ENCODE results near the gene BBLN. TPM values are rescaled to one million over a fixed set of nuclear protein-coding genes. Genes with fewer than 3 reads are reported as not detected.

The BBLN gene
- polyA plus RNA-seq, 4 donors, result 33.1 to 111 (median 64.6) TPM

DNA sequence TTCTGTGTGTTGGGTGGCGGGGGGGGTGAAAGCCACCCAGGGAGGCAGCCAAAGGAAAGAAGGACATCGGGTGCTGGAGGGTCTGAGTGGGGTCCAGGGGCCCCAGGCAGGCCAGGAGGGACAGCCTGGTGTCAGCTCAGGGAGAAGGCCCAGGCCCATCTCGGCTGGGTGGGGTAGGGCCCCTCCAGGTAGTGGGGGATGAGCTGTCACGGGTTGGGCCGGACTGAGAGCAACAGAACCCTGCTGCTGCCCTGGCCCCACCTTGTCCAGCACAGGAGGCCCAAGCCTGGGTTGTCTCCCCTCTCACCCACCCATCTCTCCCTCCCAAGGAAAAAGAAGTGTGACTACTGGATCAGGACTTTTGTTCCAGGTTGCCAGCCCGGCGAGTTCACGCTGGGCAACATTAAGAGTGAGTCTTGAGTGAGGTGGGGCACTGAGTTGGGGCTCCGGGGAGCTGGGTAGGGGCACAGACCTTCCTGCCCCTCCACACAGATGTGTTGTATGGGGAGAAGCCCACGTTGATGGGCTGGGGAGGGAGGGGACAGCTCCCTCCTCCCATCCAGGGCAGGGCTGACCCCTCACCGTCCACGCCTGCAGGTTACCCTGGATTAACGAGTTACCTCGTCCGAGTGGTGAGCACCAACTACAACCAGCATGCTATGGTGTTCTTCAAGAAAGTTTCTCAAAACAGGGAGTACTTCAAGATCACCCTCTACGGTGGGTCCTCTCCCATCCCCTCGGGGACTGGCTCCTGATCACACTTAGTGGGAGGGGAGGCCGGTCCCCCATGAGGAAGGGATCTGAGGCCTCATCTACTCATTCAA, 8.5 kb upstream of the BBLN start:
- DNase-seq (no peak), FAIRE-seq (no peak)
- Histone ChIP-seq H3K27ac (ENCODE audit: low read depth in 1 of 3, low read length in 2 of 3) (no peak overlapping the region), H3K9me3 (ENCODE audit: control insufficient read depth in 2 of 2, insufficient read depth in 1 of 2, low read depth in 1 of 2, low read length in 1 of 2) (no peaks in the 10 kb centered on the region), H3K4me3 (ENCODE audit: low read depth in 1 of 3, low read length in 3 of 3) (no peak overlapping the region), H3K27me3 (ENCODE audit: control insufficient read depth in 3 of 3, insufficient read depth in 3 of 3, low read length in 3 of 3) (no peaks in the 10 kb centered on the region), H3K36me3 (ENCODE audit: control insufficient read depth in 3 of 3, insufficient read depth in 2 of 3, low read depth in 1 of 3, low read length in 3 of 3) (no peaks in the 10 kb centered on the region), H3K4me1 (ENCODE audit: control insufficient read depth in 3 of 3, insufficient read depth in 2 of 3, low read depth in 1 of 3, low read length in 2 of 3) (peaks cover 0 to 32% (median 4%) of the 10 kb centered on the region in 3 donors)
- 85 to 93% (median 88%) methylated on average over 15 to 18 of the region's 18 CpGs for WGBS, 3 donors

DNA sequence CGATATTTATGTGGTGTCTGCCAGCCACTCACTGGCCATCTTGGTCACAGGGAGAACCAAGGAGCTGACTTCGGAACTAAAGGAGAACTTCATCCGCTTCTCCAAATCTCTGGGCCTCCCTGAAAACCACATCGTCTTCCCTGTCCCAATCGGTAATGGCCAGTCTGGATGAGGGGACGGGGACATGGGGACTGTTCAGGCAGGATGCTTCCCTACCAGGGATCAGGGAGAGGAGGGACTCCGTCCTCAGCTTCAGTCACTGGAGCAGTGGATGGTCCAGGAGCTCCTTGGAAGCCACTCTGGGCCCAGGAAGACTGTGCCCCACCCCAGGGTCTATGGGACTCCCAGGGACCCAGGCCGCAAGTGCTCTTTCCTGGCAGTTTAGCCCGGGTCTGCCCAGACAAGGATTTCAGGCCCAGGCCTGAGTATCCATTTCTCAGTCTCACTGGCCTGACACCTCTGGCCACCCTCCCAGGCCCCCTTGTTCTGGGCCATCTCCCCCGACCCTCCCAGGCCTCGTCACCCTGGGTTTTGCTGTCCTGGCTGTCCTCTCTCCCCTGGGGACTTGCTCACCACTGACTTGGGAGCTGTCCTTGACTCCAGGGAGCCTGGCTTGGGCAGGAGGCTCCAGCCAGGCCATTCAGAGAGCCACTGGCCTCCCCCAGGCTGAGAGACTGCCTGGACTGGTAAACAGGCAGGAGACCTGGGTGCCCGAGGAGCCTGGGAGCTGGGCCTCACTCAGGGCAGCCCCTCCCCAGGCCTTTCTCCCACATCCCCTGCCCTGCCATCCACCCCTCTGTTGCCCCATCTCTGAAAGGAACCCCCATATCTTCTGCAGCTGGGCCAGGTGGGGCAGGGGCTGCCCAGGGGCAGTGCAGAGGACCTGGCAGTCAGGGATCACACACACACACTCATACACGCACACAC, 7.7 kb upstream of the BBLN start:
- Histone ChIP-seq H3K36me3 (ENCODE audit: control insufficient read depth in 3 of 3, insufficient read depth in 2 of 3, low read depth in 1 of 3, low read length in 3 of 3) (no peaks in the 10 kb centered on the region), H3K27me3 (ENCODE audit: control insufficient read depth in 3 of 3, insufficient read depth in 3 of 3, low read length in 3 of 3) (no peaks in the 10 kb centered on the region), H3K9me3 (ENCODE audit: control insufficient read depth in 2 of 2, insufficient read depth in 1 of 2, low read depth in 1 of 2, low read length in 1 of 2) (no peaks in the 10 kb centered on the region), H3K27ac (ENCODE audit: low read depth in 1 of 3, low read length in 2 of 3) (no peak overlapping the region), H3K4me3 (ENCODE audit: low read depth in 1 of 3, low read length in 3 of 3) (no peak overlapping the region), H3K4me1 (ENCODE audit: control insufficient read depth in 3 of 3, insufficient read depth in 2 of 3, low read depth in 1 of 3, low read length in 2 of 3) (peaks cover 0 to 32% (median 4%) of the 10 kb centered on the region in 3 donors)
- FAIRE-seq (no peak), DNase-seq (no peak)
- WGBS, 3 donors, result 91 to 95% (median 91%) methylated on average over 12 to 13 of the region's 13 CpGs

DNA sequence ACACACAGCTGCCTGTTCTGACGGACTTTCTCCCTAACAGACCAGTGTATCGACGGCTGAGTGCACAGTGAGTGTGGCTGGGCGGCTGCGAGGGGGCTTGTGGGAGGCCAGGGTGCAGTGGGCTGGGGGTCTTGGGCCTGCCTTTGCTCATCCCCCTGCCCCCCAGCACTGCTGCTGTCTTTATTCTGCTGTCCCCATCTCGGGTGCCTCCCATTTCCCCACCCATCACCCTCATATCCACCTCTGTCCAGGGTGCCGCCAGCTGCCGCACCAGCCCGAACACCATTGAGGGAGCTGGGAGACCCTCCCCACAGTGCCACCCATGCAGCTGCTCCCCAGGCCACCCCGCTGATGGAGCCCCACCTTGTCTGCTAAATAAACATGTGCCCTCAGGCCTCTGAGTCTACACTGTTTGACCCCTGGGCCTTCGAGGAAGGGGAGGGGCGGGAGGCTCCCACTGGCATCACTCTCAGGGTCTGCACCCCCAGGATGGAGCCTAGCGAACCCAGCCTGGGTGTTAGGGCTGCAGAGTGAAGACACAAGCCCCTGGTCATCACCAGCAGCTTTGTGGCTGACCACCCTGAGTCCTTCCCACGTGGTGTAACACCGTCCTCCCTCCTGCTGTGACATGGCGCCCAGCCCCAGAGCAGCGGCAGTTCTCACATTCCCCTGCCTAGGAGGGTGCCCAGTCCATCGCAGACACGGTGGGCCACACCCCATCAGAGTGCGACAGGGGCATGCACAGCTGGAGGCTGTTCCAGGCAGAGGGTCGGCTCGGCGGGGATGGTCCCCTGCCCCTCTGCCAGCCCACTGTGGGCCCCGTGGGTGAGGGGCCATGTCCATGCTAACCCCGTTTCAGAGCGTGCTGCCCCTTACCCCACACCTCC, 6.8 kb upstream of the BBLN start:
- Histone ChIP-seq H3K27ac (ENCODE audit: low read depth in 1 of 3, low read length in 2 of 3) (no peak overlapping the region), H3K4me1 (ENCODE audit: control insufficient read depth in 3 of 3, insufficient read depth in 2 of 3, low read depth in 1 of 3, low read length in 2 of 3) (peaks cover 0 to 28% (median 4%) of the 10 kb centered on the region in 3 donors), H3K4me3 (ENCODE audit: low read depth in 1 of 3, low read length in 3 of 3) (no peak overlapping the region), H3K27me3 (ENCODE audit: control insufficient read depth in 3 of 3, insufficient read depth in 3 of 3, low read length in 3 of 3) (no peaks in the 10 kb centered on the region), H3K9me3 (ENCODE audit: control insufficient read depth in 2 of 2, insufficient read depth in 1 of 2, low read depth in 1 of 2, low read length in 1 of 2) (no peaks in the 10 kb centered on the region), H3K36me3 (ENCODE audit: control insufficient read depth in 3 of 3, insufficient read depth in 2 of 3, low read depth in 1 of 3, low read length in 3 of 3) (no peaks in the 10 kb centered on the region)
- 72 to 84% (median 80%) methylated on average over 26 of the region's 26 CpGs for WGBS, 3 donors
- FAIRE-seq (no peak), DNase-seq (no peak)

DNA sequence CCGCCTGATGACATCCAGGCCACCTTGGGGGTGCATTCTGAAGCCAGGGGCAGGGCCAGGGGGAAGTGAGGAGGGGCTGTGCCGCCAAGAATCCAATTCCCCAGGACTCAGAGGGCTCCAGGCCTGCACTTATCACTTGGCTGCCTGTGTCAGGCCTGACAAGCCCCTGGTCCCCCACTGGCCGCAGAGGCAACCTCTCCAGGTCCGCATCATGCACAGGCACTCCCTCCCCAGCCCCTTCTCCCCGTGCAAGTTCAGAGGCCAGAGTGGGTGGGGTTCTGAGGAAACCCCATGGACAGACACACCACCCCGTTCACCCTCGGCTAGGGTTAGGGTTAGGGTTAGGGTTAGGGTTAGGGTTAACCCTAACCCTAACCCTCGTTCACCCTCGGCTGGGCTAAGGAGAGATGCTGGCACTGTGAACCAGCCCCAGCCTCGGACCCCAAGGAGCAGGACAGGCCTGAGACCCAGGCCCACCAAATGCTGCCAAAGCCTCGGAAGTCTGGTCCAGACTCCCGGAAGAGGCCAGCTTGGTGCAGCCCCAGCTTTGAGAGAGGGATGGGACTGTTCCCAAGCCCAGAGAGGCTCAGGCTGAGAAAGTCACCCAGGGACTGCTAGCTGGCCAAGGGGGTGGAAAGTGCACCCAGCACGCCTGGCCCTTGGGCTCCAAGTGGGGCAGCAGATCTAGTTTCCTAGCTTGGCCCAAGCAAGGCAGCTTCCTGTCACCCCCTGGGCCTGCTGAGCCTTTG, 5.9 kb upstream of the BBLN start:
- no peak for FAIRE-seq
- Histone ChIP-seq H3K27ac (ENCODE audit: low read depth in 1 of 3, low read length in 2 of 3) (no peak overlapping the region), H3K9me3 (ENCODE audit: control insufficient read depth in 2 of 2, insufficient read depth in 1 of 2, low read depth in 1 of 2, low read length in 1 of 2) (no peaks in the 10 kb centered on the region), H3K4me1 (ENCODE audit: control insufficient read depth in 3 of 3, insufficient read depth in 2 of 3, low read depth in 1 of 3, low read length in 2 of 3) (peaks cover 0 to 20% (median 4%) of the 10 kb centered on the region in 3 donors), H3K4me3 (ENCODE audit: low read depth in 1 of 3, low read length in 3 of 3) (no peak overlapping the region), H3K36me3 (ENCODE audit: control insufficient read depth in 3 of 3, insufficient read depth in 2 of 3, low read depth in 1 of 3, low read length in 3 of 3) (no peaks in the 10 kb centered on the region), H3K27me3 (ENCODE audit: control insufficient read depth in 3 of 3, insufficient read depth in 3 of 3, low read length in 3 of 3) (no peaks in the 10 kb centered on the region)
- DNase-seq, result no peak
- WGBS, 3 donors, result 78 to 87% (median 82%) methylated on average over 13 of the region's 13 CpGs

DNA sequence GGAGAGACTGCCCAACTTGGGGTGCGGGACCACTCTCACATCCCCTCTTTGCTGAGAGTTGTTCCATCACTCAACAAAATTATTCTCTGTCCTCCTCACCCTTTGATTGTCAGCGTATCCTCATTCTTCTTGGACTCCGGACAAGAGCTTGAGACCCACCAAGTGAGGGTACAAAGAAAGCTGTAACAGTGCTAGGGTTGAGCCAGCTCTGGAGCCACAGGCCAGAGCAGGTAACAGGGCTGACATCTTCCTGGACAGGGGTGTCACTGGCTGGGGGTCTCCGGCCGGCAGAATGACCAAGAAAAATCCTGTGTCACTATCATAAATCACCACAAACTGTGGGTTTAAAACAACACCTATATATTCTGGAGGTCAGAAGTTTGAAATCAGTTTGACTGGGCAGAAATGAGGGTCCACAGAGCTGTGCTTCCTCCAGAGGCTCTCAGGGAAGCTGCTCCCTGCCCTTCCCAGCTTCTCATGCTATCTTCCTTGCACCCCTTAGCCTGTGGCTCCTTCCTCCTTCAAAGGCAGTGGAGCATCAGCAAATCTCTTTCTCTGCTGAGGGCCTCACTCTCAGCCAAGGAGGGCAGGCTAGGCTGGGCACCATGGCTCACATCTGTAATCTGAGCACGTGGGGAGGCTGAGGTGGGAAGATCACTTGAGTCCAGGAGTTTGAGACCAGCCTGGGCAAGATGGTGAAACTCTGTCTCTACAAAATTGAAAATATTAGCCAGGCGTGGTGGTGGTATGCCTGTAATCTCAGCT, 4.1 kb upstream of the BBLN start:
- FAIRE-seq (no peak), DNase-seq (no peak)

DNA sequence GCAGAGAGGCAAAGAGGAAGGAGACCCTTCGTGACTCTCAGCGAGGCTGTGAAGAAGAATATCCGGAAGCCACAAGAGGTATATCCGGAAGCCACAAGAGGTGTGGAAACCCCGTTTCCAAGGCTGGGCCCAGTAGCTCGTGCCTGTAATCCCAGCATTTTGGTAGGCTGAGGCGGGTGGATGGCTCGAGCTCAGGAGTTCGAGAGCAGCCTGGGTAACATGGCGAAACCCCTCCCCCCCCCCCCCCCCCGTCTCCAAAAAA, 612 bp upstream of the BBLN start:
- peak overlapping the region; percentile 61 to 80 (median 71) for H3K27ac ChIP-seq (ENCODE audit: low read depth in 1 of 3, low read length in 2 of 3)
- WGBS, 3 donors, result 23 to 34% (median 34%) methylated on average over 11 of the region's 11 CpGs
- no peak for FAIRE-seq
- H3K4me1 ChIP-seq (ENCODE audit: control insufficient read depth in 3 of 3, insufficient read depth in 2 of 3, low read depth in 1 of 3, low read length in 2 of 3), result peaks cover 0 to 11% (median 0%) of the 10 kb centered on the region in 3 donors
- no peaks in the 10 kb centered on the region for H3K27me3 ChIP-seq (ENCODE audit: control insufficient read depth in 3 of 3, insufficient read depth in 3 of 3, low read length in 3 of 3)
- H3K9me3 ChIP-seq (ENCODE audit: control insufficient read depth in 2 of 2, insufficient read depth in 1 of 2, low read depth in 1 of 2, low read length in 1 of 2), result no peaks in the 10 kb centered on the region
- H3K36me3 ChIP-seq (ENCODE audit: control insufficient read depth in 3 of 3, insufficient read depth in 2 of 3, low read depth in 1 of 3, low read length in 3 of 3), result peaks cover 0 to 28% (median 3%) of the 10 kb centered on the region in 3 donors
- peak in 1 of 2 donors; percentile 28 for DNase-seq
- peak overlapping the region; percentile 38 to 53 (median 45) for H3K4me3 ChIP-seq (ENCODE audit: low read depth in 1 of 3, low read length in 3 of 3)

More for the DNA sequence above, 4.1 kb upstream of the BBLN start:
- no peak overlapping the region for H3K27ac ChIP-seq (ENCODE audit: low read depth in 1 of 3, low read length in 2 of 3)
- H3K4me3 ChIP-seq (ENCODE audit: low read depth in 1 of 3, low read length in 3 of 3), result no peak overlapping the region
- H3K4me1 ChIP-seq (ENCODE audit: control insufficient read depth in 3 of 3, insufficient read depth in 2 of 3, low read depth in 1 of 3, low read length in 2 of 3), result peaks cover 0 to 15% (median 0%) of the 10 kb centered on the region in 3 donors
- H3K36me3 ChIP-seq (ENCODE audit: control insufficient read depth in 3 of 3, insufficient read depth in 2 of 3, low read depth in 1 of 3, low read length in 3 of 3), result no peaks in the 10 kb centered on the region
- H3K9me3 ChIP-seq (ENCODE audit: control insufficient read depth in 2 of 2, insufficient read depth in 1 of 2, low read depth in 1 of 2, low read length in 1 of 2), result no peaks in the 10 kb centered on the region
- 81 to 91% (median 86%) methylated on average over 7 of the region's 7 CpGs for WGBS, 3 donors
- no peaks in the 10 kb centered on the region for H3K27me3 ChIP-seq (ENCODE audit: control insufficient read depth in 3 of 3, insufficient read depth in 3 of 3, low read length in 3 of 3)

DNA sequence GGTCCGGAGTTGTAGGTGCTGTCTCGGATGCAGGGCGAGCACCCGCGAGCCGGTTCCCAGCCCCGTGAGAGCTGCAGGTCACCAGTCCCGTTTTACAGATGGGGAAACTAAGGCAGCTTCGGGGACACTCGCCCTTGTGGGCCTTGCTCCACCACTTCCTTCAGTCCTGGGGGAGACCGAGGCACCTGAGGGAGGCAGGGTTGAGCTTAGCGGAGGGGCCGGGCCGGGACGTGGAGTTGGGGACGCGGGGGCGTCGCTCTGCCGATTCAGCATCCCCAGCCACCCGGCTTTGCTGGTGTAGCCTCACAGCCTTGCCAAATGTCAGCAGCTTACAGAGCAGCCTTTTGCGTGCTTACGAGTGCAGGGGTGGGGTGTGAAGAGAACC, 530 bp downstream of the BBLN start:
- no peak for FAIRE-seq

More for the DNA sequence above, 530 bp downstream of the BBLN start:
- peak overlapping the region; percentile 70 to 79 (median 76) for H3K4me3 ChIP-seq (ENCODE audit: low read depth in 1 of 3, low read length in 3 of 3)
- H3K4me1 ChIP-seq (ENCODE audit: control insufficient read depth in 3 of 3, insufficient read depth in 2 of 3, low read depth in 1 of 3, low read length in 2 of 3), result peaks cover 0 to 11% (median 0%) of the 10 kb centered on the region in 3 donors
- H3K36me3 ChIP-seq (ENCODE audit: control insufficient read depth in 3 of 3, insufficient read depth in 2 of 3, low read depth in 1 of 3, low read length in 3 of 3), result peaks cover 0 to 39% (median 3%) of the 10 kb centered on the region in 3 donors
- H3K27ac ChIP-seq (ENCODE audit: low read depth in 1 of 3, low read length in 2 of 3), result peak overlapping the region in 2 of 3 donors; percentile 37 to 86
- H3K27me3 ChIP-seq (ENCODE audit: control insufficient read depth in 3 of 3, insufficient read depth in 3 of 3, low read length in 3 of 3), result no peaks in the 10 kb centered on the region
- no peak for DNase-seq
- WGBS, 3 donors, result 1% methylated on average over 22 to 23 of the region's 23 CpGs
- H3K9me3 ChIP-seq (ENCODE audit: control insufficient read depth in 2 of 2, insufficient read depth in 1 of 2, low read depth in 1 of 2, low read length in 1 of 2), result no peaks in the 10 kb centered on the region
